Karpas-422 (cell line): ENCODE measurements around the gene AGL. TPM values are rescaled to one million over a fixed set of nuclear protein-coding genes. Genes with fewer than 3 reads are reported as not detected.
"Not testable (repeated sequence)": the region's sequence is repeated elsewhere in the genome, so short reads cannot be mapped to it uniquely, and the experiment has no call there.

Experiments used
- DNase-seq: peaks from one replicate; pipeline ENCODE4 v3.0.0-alpha.2; 2015
- H2AFZ ChIP-seq: fragments of 200-600 bp; sonication (generic); 2 replicates; pipeline ENCODE4 v1.6.1; 2014; ENCODE audit warnings: antibody characterized with exemption, low read length, mixed read lengths
- H3K27ac ChIP-seq: fragments of 200-600 bp; sonication (generic); 2 replicates; pipeline ENCODE4 v1.5.1; 2014; ENCODE audit warnings: mild to moderate bottlenecking, low read length, moderate library complexity
- H3K27me3 ChIP-seq: fragments of 200-600 bp; sonication (generic); 2 replicates; pipeline ENCODE4 v1.6.1; 2014; ENCODE audit warnings: low read length, mixed read lengths
- H3K36me3 ChIP-seq: fragments of 200-600 bp; sonication (generic); 2 replicates; pipeline ENCODE4 v1.6.1; 2014; ENCODE audit warnings: low read length, mixed read lengths; ENCODE audit not compliant: insufficient read depth
- H3K4me1 ChIP-seq: fragments of 200-600 bp; sonication (generic); 2 replicates; pipeline ENCODE4 v1.6.1; 2014; ENCODE audit warnings: mild to moderate bottlenecking, low read length, mixed read lengths
- H3K4me2 ChIP-seq: fragments of 200-600 bp; sonication (generic); 2 replicates; pipeline ENCODE4 v1.6.1; 2014; ENCODE audit warnings: low read length, low read depth, mild to moderate bottlenecking; ENCODE audit not compliant: poor library complexity, severe bottlenecking
- H3K4me3 ChIP-seq: fragments of 200-600 bp; sonication (generic); 2 replicates; pipeline ENCODE4 v1.5.1; 2014; ENCODE audit warnings: mild to moderate bottlenecking, antibody characterized with exemption, low read length, mixed read lengths
- H3K79me2 ChIP-seq: fragments of 200-600 bp; sonication (generic); 2 replicates; pipeline ENCODE4 v1.6.1; 2014; ENCODE audit warnings: mild to moderate bottlenecking, low read length, mixed read lengths
- H3K9ac ChIP-seq: fragments of 200-600 bp; sonication (generic); 2 replicates; pipeline ENCODE4 v1.6.0; 2014; ENCODE audit warnings: low read length
- H3K9me2 ChIP-seq: fragments of 200-600 bp; sonication (generic), shearing (Covaris generic); replicated peaks from 2 replicates; pipeline ENCODE4 v1.6.0; 2014; ENCODE audit warnings: mild to moderate bottlenecking, low read length, moderate library complexity; ENCODE audit not compliant: insufficient read depth
- H3K9me3 ChIP-seq: fragments of 300-700, 200-600 bp; sonication (generic); 2 replicates; pipeline ENCODE4 v1.6.1; 2014; ENCODE audit warnings: low read length, mixed read lengths
- H4K20me1 ChIP-seq: fragments of 200-600 bp; sonication (generic); 2 replicates; pipeline ENCODE4 v1.6.1; 2014; ENCODE audit warnings: mild to moderate bottlenecking, antibody characterized with exemption, low read length, low read depth; ENCODE audit not compliant: insufficient read depth
- total RNA-seq: library from RNA; depleted of rRNA; stranded (reverse); fragments of >200 nt; shearing (Covaris generic); gene quantifications from 2 replicates; pipeline ENCODE4 v1.2.3, GENCODE V29; 2014; ENCODE audit warnings: low replicate concordance

Gene AGL
- total RNA-seq, 1 experiment from 2014 or later = 49.5 TPM

GRCh38 chr1:99857041-99857440 lies 6.9 kb downstream of the AGL start:
- H3K36me3 ChIP-seq = peaks cover 58% of the 10 kb centered on the region
- H3K27ac ChIP-seq, H3K9me2 ChIP-seq, H4K20me1 ChIP-seq, H3K4me2 ChIP-seq, H3K27me3 ChIP-seq, H3K4me3 ChIP-seq, H3K9me3 ChIP-seq, DNase-seq, H2AFZ ChIP-seq, H3K9ac ChIP-seq: not testable (repeated sequence)
- peaks cover 26% of the 10 kb centered on the region for H3K4me1 ChIP-seq
- H3K79me2 ChIP-seq = peaks cover 65% of the 10 kb centered on the region

GRCh38 chr1:99858286-99858685 lies 8.1 kb downstream of the AGL start:
- Histone ChIP-seq H3K27me3 (no peaks in the 10 kb centered on the region), H3K9ac (no peak overlapping the region), H3K27ac (no peak overlapping the region), H3K79me2 (peaks cover 52% of the 10 kb centered on the region), H2AFZ (no peak overlapping the region), H3K4me2 (no peak overlapping the region), H3K36me3 (peaks cover 58% of the 10 kb centered on the region), H3K4me1 (peaks cover 24% of the 10 kb centered on the region), H3K4me3 (no peak overlapping the region), H3K9me3 (no peaks in the 10 kb centered on the region), H3K9me2 (no peaks in the 10 kb centered on the region), H4K20me1 (no peaks in the 10 kb centered on the region)
- DNase-seq = no peak

GRCh38 chr1:99858881-99859280 lies 8.7 kb downstream of the AGL start:
- no peaks in the 10 kb centered on the region for H3K27me3 ChIP-seq

GRCh38 chr1:99860703-99861102 lies 10.5 kb downstream of the AGL start:
- Histone ChIP-seq H3K9me2 (no peaks in the 10 kb centered on the region), H3K79me2 (peaks cover 38% of the 10 kb centered on the region), H3K36me3 (peaks cover 54% of the 10 kb centered on the region), H3K9ac (no peak overlapping the region), H4K20me1 (no peaks in the 10 kb centered on the region), H3K27ac (no peak overlapping the region), H3K4me1 (peaks cover 24% of the 10 kb centered on the region), H3K4me2 (no peak overlapping the region), H3K27me3 (no peaks in the 10 kb centered on the region), H3K4me3 (no peak overlapping the region), H3K9me3 (no peaks in the 10 kb centered on the region), H2AFZ (no peak overlapping the region)
- no peak for DNase-seq

More at GRCh38 chr1:99858881-99859280, 8.7 kb downstream of the AGL start:
- H3K9ac ChIP-seq = no peak overlapping the region
- H3K4me1 ChIP-seq = peaks cover 24% of the 10 kb centered on the region
- peaks cover 53% of the 10 kb centered on the region for H3K36me3 ChIP-seq
- no peak overlapping the region for H3K27ac ChIP-seq
- H2AFZ ChIP-seq = no peak overlapping the region
- H3K9me2 ChIP-seq = no peaks in the 10 kb centered on the region
- no peaks in the 10 kb centered on the region for H3K9me3 ChIP-seq
- H4K20me1 ChIP-seq = no peaks in the 10 kb centered on the region
- DNase-seq = no peak
- no peak overlapping the region for H3K4me3 ChIP-seq
- peaks cover 47% of the 10 kb centered on the region for H3K79me2 ChIP-seq
- H3K4me2 ChIP-seq = no peak overlapping the region

- H3K27ac ChIP-seq = no peak overlapping the region
- H3K36me3 ChIP-seq = peaks cover 37% of the 10 kb centered on the region
- 0 out of 2 replicates have a peak, but pooled peaks cover 3% of the 10 kb centered on the region for H3K79me2 ChIP-seq
- H3K27me3 ChIP-seq = no peaks in the 10 kb centered on the region
- no peak overlapping the region for H3K9ac ChIP-seq
- H3K4me1 ChIP-seq = no peaks in the 10 kb centered on the region
- H2AFZ ChIP-seq = no peak overlapping the region
- H3K9me2 ChIP-seq = no peaks in the 10 kb centered on the region
- no peak overlapping the region for H3K4me2 ChIP-seq
- no peaks in the 10 kb centered on the region for H3K9me3 ChIP-seq
- DNase-seq = no peak
- H3K4me3 ChIP-seq = no peak overlapping the region
- H4K20me1 ChIP-seq = no peaks in the 10 kb centered on the region
Observed at GRCh38 chr1:99867682-99868081, 17.5 kb downstream of the AGL start.

GRCh38 chr1:99869304-99869703 lies 19.1 kb downstream of the AGL start:
- Histone ChIP-seq H3K9me3 (no peaks in the 10 kb centered on the region), H4K20me1 (no peaks in the 10 kb centered on the region), H3K27me3 (no peaks in the 10 kb centered on the region), H2AFZ (no peak overlapping the region), H3K9me2 (no peaks in the 10 kb centered on the region), H3K36me3 (peaks cover 36% of the 10 kb centered on the region), H3K4me1 (no peaks in the 10 kb centered on the region), H3K27ac (no peak overlapping the region), H3K79me2 (0 out of 2 replicates have a peak, but pooled peaks cover 3% of the 10 kb centered on the region), H3K4me2 (no peak overlapping the region), H3K9ac (no peak overlapping the region), H3K4me3 (no peak overlapping the region)
- DNase-seq = no peak

GRCh38 chr1:99869723-99870122 lies 19.6 kb downstream of the AGL start:
- H3K9me2 ChIP-seq = no peaks in the 10 kb centered on the region
- no peaks in the 10 kb centered on the region for H3K4me1 ChIP-seq
- no peak overlapping the region for H3K4me2 ChIP-seq
- H3K9ac ChIP-seq = no peak overlapping the region
- H3K4me3 ChIP-seq = no peak overlapping the region
- no peaks in the 10 kb centered on the region for H3K27me3 ChIP-seq
- H3K79me2 ChIP-seq = 0 out of 2 replicates have a peak, but pooled peaks cover 3% of the 10 kb centered on the region
- no peak overlapping the region for H2AFZ ChIP-seq
- H3K36me3 ChIP-seq = peaks cover 36% of the 10 kb centered on the region
- DNase-seq = no peak
- H3K27ac ChIP-seq = no peak overlapping the region
- H4K20me1 ChIP-seq = no peaks in the 10 kb centered on the region
- no peaks in the 10 kb centered on the region for H3K9me3 ChIP-seq

GRCh38 chr1:99872063-99872462 lies 21.9 kb downstream of the AGL start:
- no peaks in the 10 kb centered on the region for H3K27me3 ChIP-seq
- H3K9me3 ChIP-seq = no peaks in the 10 kb centered on the region
- H2AFZ ChIP-seq = no peak overlapping the region

GRCh38 chr1:99877568-99877967 lies 27.4 kb downstream of the AGL start:
- no peak overlapping the region for H3K4me2 ChIP-seq
- H3K27me3 ChIP-seq = no peaks in the 10 kb centered on the region
- H3K4me1 ChIP-seq = no peaks in the 10 kb centered on the region
- H3K9ac ChIP-seq = no peak overlapping the region
- H3K9me2 ChIP-seq = no peaks in the 10 kb centered on the region
- H2AFZ ChIP-seq = no peak overlapping the region
- H3K79me2 ChIP-seq = peaks cover 9% of the 10 kb centered on the region; the same call in 1 of the 2 replicates
- H3K27ac ChIP-seq = no peak overlapping the region
- no peaks in the 10 kb centered on the region for H3K9me3 ChIP-seq
- no peak overlapping the region for H3K4me3 ChIP-seq
- H4K20me1 ChIP-seq = no peaks in the 10 kb centered on the region
- no peak for DNase-seq
- peaks cover 50% of the 10 kb centered on the region for H3K36me3 ChIP-seq

More at GRCh38 chr1:99872063-99872462, 21.9 kb downstream of the AGL start:
- Histone ChIP-seq H3K27ac (no peak overlapping the region), H3K9me2 (no peaks in the 10 kb centered on the region), H3K4me1 (no peaks in the 10 kb centered on the region), H3K9ac (no peak overlapping the region), H3K36me3 (peaks cover 35% of the 10 kb centered on the region), H3K4me2 (no peak overlapping the region), H4K20me1 (no peaks in the 10 kb centered on the region), H3K79me2 (0 out of 2 replicates have a peak, but pooled peaks cover 5% of the 10 kb centered on the region), H3K4me3 (no peak overlapping the region)
- no peak for DNase-seq
